Activated naive CD4-positive, alpha-beta T cell treated with anti-CD3 and anti-CD28 coated beads, Interleukin-2, amount 10 ng/mL, durations not matched to agents 7 days and 5 days (primary cell): ENCODE data around the gene CEP70.
"Not testable (repeated sequence)": the region's sequence is repeated elsewhere in the genome, so short reads cannot be mapped to it uniquely, and the experiment has no call there.

Experiments
- CTCF ChIA-PET: fragments of 350-600 bp; sonication (Branson Sonifier 250); formaldehyde crosslinking; loops from one replicate; lab custom pipeline; 2021; ENCODE audit warnings: antibody characterized with exemption; lab: Charles Lee
- DNase-seq: peaks from one replicate; pipeline ENCODE4 v3.0.0-alpha.2; 2020
- H3K27ac Mint-ChIP-seq: one replicate; pipeline ENCODE4 v1.8.0; 2021; ENCODE audit warnings: mild to moderate bottlenecking, moderate library complexity, mixed read lengths
- H3K27me3 Mint-ChIP-seq: one replicate; pipeline ENCODE4 v1.8.0; 2021; ENCODE audit warnings: mild to moderate bottlenecking, mixed read lengths
- H3K36me3 Mint-ChIP-seq: one replicate; pipeline ENCODE4 v1.8.0; 2021; ENCODE audit warnings: mixed read lengths
- H3K4me1 Mint-ChIP-seq: one replicate; pipeline ENCODE4 v1.8.0; 2021; ENCODE audit warnings: mixed read lengths
- H3K4me3 Mint-ChIP-seq: one replicate; pipeline ENCODE4 v1.8.0; 2021; ENCODE audit warnings: mild to moderate bottlenecking, moderate library complexity, mixed read lengths
- H3K9me3 Mint-ChIP-seq: one replicate; pipeline ENCODE4 v1.8.0; 2021; ENCODE audit warnings: mixed read lengths

Gene CEP70

GRCh38 chr3:138569624-138570023 is 24.4 kb downstream of the CEP70 start:
- Mint-ChIP-seq H3K4me1 (peaks cover 11% of the 10 kb centered on the region), H3K36me3 (peaks cover 51% of the 10 kb centered on the region), H3K9me3 (peaks cover 12% of the 10 kb centered on the region)
- DNase-seq, H3K27me3 Mint-ChIP-seq, H3K4me3 Mint-ChIP-seq, H3K27ac Mint-ChIP-seq: not testable (repeated sequence)
- CTCF ChIA-PET, result interaction anchor here (1.0 to 2.1 kb wide), 3 partner anchors 23 to 90 kb away, joined by 3 to 6 read pairs (median 4); no protein-coding TSS in a partner anchor

- Mint-ChIP-seq H3K9me3 (peaks cover 10% of the 10 kb centered on the region), H3K36me3 (peaks cover 49% of the 10 kb centered on the region), H3K4me1 (peaks cover 11% of the 10 kb centered on the region), H3K27ac (no peak overlapping the region), H3K27me3 (no peaks in the 10 kb centered on the region), H3K4me3 (no peak overlapping the region)
- CTCF ChIA-PET, result interaction anchor here (1.0 to 2.1 kb wide), 3 partner anchors 24 to 90 kb away, joined by 3 to 6 read pairs (median 4); no protein-coding TSS in a partner anchor
- DNase-seq, result no peak
Observed at GRCh38 chr3:138569090-138569489, 25.0 kb downstream of the CEP70 start.

DNA sequence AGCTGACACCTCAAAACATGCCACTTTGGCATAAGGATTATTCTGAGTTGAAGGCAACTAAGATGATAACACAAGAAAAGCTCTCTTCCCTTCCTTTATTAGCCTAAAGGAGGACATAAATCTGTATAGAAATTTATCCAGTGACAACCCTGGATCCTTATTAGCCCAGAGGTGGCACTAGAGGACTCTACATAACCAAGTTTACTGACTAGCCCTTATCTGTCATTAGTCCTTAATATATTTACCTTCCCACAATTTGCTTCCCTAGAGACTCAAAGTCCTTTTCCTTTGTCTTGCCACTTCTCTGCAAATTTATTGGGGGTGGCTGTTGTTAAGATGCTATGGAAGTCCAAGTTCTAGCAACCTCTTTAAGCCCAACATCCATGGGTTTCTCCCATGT is 26.7 kb downstream of the CEP70 start:
- H3K4me3 Mint-ChIP-seq, result no peak overlapping the region
- CTCF ChIA-PET, result interaction anchor here (1.1 kb wide), 1 partner anchor 348 kb away, joined by 3 read pairs; no protein-coding TSS in a partner anchor

GRCh38 chr3:138566293-138566692 is 27.8 kb downstream of the CEP70 start:
- H3K36me3 Mint-ChIP-seq, result peaks cover 38% of the 10 kb centered on the region
- H3K4me3 Mint-ChIP-seq, H3K9me3 Mint-ChIP-seq, H3K4me1 Mint-ChIP-seq, DNase-seq, H3K27ac Mint-ChIP-seq, H3K27me3 Mint-ChIP-seq, CTCF ChIA-PET: not testable (repeated sequence)

More for the DNA sequence above, 26.7 kb downstream of the CEP70 start:
- Mint-ChIP-seq H3K27ac (no peak overlapping the region), H3K36me3 (peaks cover 42% of the 10 kb centered on the region), H3K4me1 (peaks cover 17% of the 10 kb centered on the region), H3K27me3 (no peaks in the 10 kb centered on the region), H3K9me3 (peaks cover 3% of the 10 kb centered on the region)
- DNase-seq, result no peak

DNA sequence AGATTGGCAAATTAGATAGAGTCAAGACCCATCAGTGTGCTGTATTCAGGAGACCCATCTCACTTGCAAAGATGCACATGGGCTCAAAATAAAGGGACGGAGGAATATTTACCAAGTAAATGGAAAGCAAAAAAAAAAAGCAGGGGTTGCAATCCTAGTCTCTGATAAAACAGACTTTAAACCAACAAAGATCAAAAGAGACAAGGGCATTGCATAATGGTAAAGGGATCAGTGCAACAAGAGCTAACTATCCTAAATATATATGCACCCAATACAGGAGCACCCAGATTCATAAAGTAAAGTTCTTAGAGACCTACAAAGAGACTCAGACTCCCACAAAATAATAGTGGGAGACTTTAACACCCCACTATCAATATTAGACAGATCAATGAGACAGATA is 31.2 kb downstream of the CEP70 start:
- Mint-ChIP-seq H3K9me3 (peaks cover 16% of the 10 kb centered on the region), H3K36me3 (peaks cover 39% of the 10 kb centered on the region)
- DNase-seq, H3K27me3 Mint-ChIP-seq, H3K27ac Mint-ChIP-seq, CTCF ChIA-PET, H3K4me1 Mint-ChIP-seq, H3K4me3 Mint-ChIP-seq: not testable (repeated sequence)

DNA sequence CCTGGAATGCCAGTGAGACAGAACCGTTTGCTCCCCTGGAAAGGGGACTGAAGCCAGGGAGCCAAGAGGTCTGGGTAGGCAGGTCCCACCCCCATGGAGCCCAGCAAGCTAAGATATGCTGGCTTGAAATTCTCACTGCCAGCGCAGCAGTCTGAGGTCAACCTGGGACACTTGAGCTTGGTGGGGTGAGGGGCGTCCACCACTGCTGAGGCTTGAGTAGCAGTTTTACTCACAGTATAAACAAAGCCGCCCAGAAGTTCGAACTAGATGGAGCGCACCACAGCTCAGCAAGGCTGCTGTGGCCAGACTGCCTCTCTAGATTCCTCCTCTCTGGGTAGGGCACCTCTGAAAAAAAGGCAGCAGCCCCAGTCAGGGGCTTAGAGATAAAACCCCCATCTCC is 33.6 kb downstream of the CEP70 start:
- H3K27ac Mint-ChIP-seq, result no peak overlapping the region
- CTCF ChIA-PET, result no interaction called here
- peaks cover 23% of the 10 kb centered on the region for H3K9me3 Mint-ChIP-seq
- no peak overlapping the region for H3K4me3 Mint-ChIP-seq
- H3K4me1 Mint-ChIP-seq, result peaks cover 6% of the 10 kb centered on the region
- no peak for DNase-seq
- H3K27me3 Mint-ChIP-seq, result no peaks in the 10 kb centered on the region
- peaks cover 36% of the 10 kb centered on the region for H3K36me3 Mint-ChIP-seq

- Mint-ChIP-seq H3K4me3 (no peak overlapping the region), H3K27ac (no peak overlapping the region), H3K4me1 (peaks cover 8% of the 10 kb centered on the region), H3K9me3 (peaks cover 26% of the 10 kb centered on the region), H3K27me3 (no peaks in the 10 kb centered on the region), H3K36me3 (peaks cover 37% of the 10 kb centered on the region)
- CTCF ChIA-PET, result interaction anchor here (0.6 to 1.4 kb wide), 4 partner anchors 18 to 516 kb away, joined by 3 to 4 read pairs (median 3); no protein-coding TSS in a partner anchor
- DNase-seq, result no peak
Observed at GRCh38 chr3:138559134-138559533, 34.9 kb downstream of the CEP70 start.

- DNase-seq, H3K27me3 Mint-ChIP-seq, H3K27ac Mint-ChIP-seq, H3K4me3 Mint-ChIP-seq, CTCF ChIA-PET: not testable (repeated sequence)
- peaks cover 22% of the 10 kb centered on the region for H3K4me1 Mint-ChIP-seq
- peaks cover 47% of the 10 kb centered on the region for H3K9me3 Mint-ChIP-seq
- H3K36me3 Mint-ChIP-seq, result peaks cover 50% of the 10 kb centered on the region
Observed at GRCh38 chr3:138554775-138555174, 39.3 kb downstream of the CEP70 start.

DNA sequence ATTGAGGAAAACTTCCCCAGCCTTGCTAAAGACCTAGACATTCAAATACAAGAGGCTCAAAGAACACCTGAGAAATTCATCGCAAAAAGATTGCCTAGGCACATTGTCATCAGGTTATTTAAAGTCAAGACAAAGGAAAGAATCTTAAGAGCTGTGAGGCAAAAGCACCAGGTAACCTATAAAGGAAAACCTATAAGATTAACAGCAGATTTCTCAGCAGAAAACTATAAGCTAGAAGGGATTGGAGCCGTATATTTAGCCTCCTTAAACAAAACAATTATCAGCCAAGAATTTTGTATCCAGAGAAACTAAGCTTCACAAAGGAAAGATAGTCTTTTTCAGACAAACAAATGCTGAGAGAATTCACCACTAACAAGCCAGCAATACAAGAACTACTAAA is 43.1 kb downstream of the CEP70 start:
- H3K9me3 Mint-ChIP-seq, result peaks cover 49% of the 10 kb centered on the region
- H3K27ac Mint-ChIP-seq, H3K4me3 Mint-ChIP-seq, DNase-seq, CTCF ChIA-PET, H3K27me3 Mint-ChIP-seq: not testable (repeated sequence)
- peaks cover 22% of the 10 kb centered on the region for H3K4me1 Mint-ChIP-seq
- H3K36me3 Mint-ChIP-seq, result peaks cover 62% of the 10 kb centered on the region

GRCh38 chr3:138549179-138549977 is 44.7 kb downstream of the CEP70 start:
- Mint-ChIP-seq H3K36me3 (peaks cover 60% of the 10 kb centered on the region), H3K4me1 (peaks cover 22% of the 10 kb centered on the region), H3K9me3 (peaks cover 52% of the 10 kb centered on the region), H3K4me3 (no peak overlapping the region), H3K27me3 (no peaks in the 10 kb centered on the region), H3K27ac (no peak overlapping the region)
- CTCF ChIA-PET, result interaction anchor here (0.6 kb wide), 1 partner anchor 253 kb away, joined by 3 read pairs; no protein-coding TSS in a partner anchor
- DNase-seq, result no peak

DNA sequence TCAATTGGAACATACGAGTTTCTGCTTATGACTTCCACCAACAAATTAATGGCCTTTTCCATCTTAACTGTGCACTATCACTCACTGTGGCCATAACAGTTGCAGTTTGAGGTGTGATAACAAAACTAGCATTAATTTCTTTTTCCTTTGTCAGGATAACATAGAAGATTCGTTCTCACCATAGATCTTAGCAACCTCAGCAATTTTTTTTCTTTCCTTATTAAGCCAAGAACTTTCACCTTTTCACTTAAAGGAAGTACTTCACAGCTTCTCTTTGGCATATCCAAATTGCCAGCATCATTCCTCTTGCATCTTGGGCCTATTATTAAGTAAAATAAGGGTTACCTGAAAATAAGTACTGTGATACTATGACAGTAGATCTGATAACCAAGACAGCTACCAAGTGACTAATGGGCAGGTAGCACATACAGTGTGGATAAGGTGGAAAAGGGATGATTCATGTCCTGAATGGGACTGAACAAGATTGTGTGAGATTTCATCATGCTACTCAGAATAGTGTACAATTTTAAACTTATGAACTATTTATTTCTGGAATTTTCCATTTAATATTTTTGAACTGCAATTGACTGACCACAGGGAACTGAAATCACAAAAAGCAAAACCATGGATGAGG is 46.6 kb downstream of the CEP70 start:
- Mint-ChIP-seq H3K9me3 (peaks cover 55% of the 10 kb centered on the region), H3K4me3 (no peak overlapping the region), H3K27ac (no peak overlapping the region), H3K4me1 (peaks cover 8% of the 10 kb centered on the region), H3K27me3 (no peaks in the 10 kb centered on the region), H3K36me3 (peaks cover 62% of the 10 kb centered on the region)
- CTCF ChIA-PET, result no interaction called here
- DNase-seq, result no peak

DNA sequence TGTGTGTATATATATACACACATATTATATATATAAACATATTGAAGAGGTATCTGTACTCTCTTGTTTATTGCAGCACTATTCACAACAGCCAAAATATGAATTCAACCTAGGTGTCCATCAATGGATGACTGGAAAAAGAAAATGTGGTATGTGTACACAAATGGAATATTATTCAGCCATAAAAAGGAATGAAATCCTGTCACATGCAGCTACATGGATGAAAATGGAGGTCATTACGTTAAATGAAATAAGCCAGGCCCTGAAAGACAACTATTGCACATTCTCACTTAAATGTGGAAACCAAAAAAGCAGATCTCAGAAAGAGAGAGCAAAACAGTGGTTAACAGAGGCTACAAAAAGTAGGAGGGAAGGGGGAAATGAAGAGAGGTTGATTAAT is 49.5 kb downstream of the CEP70 start:
- H3K27ac Mint-ChIP-seq, result no peak overlapping the region
- H3K36me3 Mint-ChIP-seq, result peaks cover 61% of the 10 kb centered on the region
- no peak for DNase-seq
- H3K4me3 Mint-ChIP-seq, result no peak overlapping the region
- CTCF ChIA-PET, result no interaction called here
- H3K27me3 Mint-ChIP-seq, result no peaks in the 10 kb centered on the region
- H3K4me1 Mint-ChIP-seq, result no peaks in the 10 kb centered on the region
- H3K9me3 Mint-ChIP-seq, result peaks cover 52% of the 10 kb centered on the region

GRCh38 chr3:138542977-138543376 is 51.1 kb downstream of the CEP70 start:
- peaks cover 53% of the 10 kb centered on the region for H3K36me3 Mint-ChIP-seq

DNA sequence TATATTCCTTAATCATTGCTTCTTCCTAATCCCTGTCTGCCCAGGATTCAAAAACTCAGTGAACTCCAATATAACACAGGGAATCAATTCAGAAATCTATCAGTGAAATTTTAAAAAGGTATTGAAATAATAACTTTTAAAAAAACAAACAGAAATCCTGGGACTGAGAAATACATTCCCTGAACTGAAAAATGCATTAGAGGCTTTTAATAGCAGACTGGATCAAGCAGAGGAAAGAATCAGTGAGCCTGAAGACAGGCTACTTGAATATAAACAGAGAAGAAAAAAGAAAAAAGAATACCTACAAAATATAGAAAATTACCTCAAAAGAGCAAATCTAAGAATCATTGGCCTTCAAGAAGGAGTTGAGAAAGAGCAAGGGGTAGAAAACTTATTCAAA is 54.7 kb downstream of the CEP70 start:
- peaks cover 32% of the 10 kb centered on the region for H3K9me3 Mint-ChIP-seq
- H3K27me3 Mint-ChIP-seq, result no peaks in the 10 kb centered on the region
- H3K4me1 Mint-ChIP-seq, result no peaks in the 10 kb centered on the region
- no peak for DNase-seq
- CTCF ChIA-PET, result no interaction called here
- no peak overlapping the region for H3K27ac Mint-ChIP-seq
- H3K4me3 Mint-ChIP-seq, result no peak overlapping the region
- peaks cover 35% of the 10 kb centered on the region for H3K36me3 Mint-ChIP-seq

More at GRCh38 chr3:138542977-138543376, 51.1 kb downstream of the CEP70 start:
- no peaks in the 10 kb centered on the region for H3K4me1 Mint-ChIP-seq
- no peak overlapping the region for H3K27ac Mint-ChIP-seq
- H3K27me3 Mint-ChIP-seq, result no peaks in the 10 kb centered on the region
- DNase-seq, result no peak
- H3K4me3 Mint-ChIP-seq, result no peak overlapping the region
- CTCF ChIA-PET, result no interaction called here
- peaks cover 50% of the 10 kb centered on the region for H3K9me3 Mint-ChIP-seq
